HL-60 (cell line): ENCODE data around the gene ALDH1A1.

Experiments used
- CTCF ChIP-seq: IDR thresholded peaks from one replicate; pipeline ENCODE4 v1.5.1; 2011; ENCODE audit warnings: low read length, control low read depth, inconsistent platforms; ENCODE audit not compliant: insufficient read depth
- GABPA ChIP-seq: IDR thresholded peaks from 2 replicates; pipeline ENCODE4 v1.6.1; 2012; ENCODE audit warnings: low read depth
- POLR2AphosphoS5 ChIP-seq: IDR thresholded peaks from 2 replicates; pipeline ENCODE4 v1.6.1; 2012; ENCODE audit warnings: low read depth
- REST ChIP-seq: IDR thresholded peaks from 2 replicates; pipeline ENCODE4 v1.6.1; 2012; ENCODE audit warnings: low read depth; ENCODE audit not compliant: insufficient replicate concordance
- SPI1 ChIP-seq: IDR thresholded peaks from 2 replicates; pipeline ENCODE4 v1.6.1; 2012; ENCODE audit warnings: low read depth, mild to moderate bottlenecking, borderline replicate concordance

- TF ChIP-seq REST (no peak), CTCF (no peak), POLR2AphosphoS5 (no peak), GABPA (no peak), SPI1 (no peak)
Observed at GRCh38 chr9:72998363-72998762, 45.5 kb upstream of the ALDH1A1 start.
